Calu3 (cell line): Measurements from ENCODE around the gene DNHD1. TPM values are rescaled to one million over a fixed set of nuclear protein-coding genes. Genes with fewer than 3 reads are reported as not detected.

Experiments
- BruUV-seq: library from RNA; stranded (reverse); fragments of 400-500 nt; replicated peaks from 2 replicates; lab custom pipeline; 2021; lab: Mats Ljungman, UMichigan
- CTCF ChIA-PET: fragments of 300-600 bp; sonication (Branson Sonifier 250); formaldehyde crosslinking; loops from one replicate; lab custom pipeline; 2022; ENCODE audit warnings: antibody characterized with exemption; lab: Charles Lee
- DNase-seq: peaks from one replicate; pipeline ENCODE4 v3.0.0; 2022
- H3K27ac Mint-ChIP-seq: one replicate; pipeline ENCODE4 v1.8.0; 2022; ENCODE audit warnings: mixed read lengths; ENCODE audit not compliant: unreplicated experiment
- H3K27me3 Mint-ChIP-seq: one replicate; pipeline ENCODE4 v1.8.0; 2022; ENCODE audit warnings: mixed read lengths; ENCODE audit not compliant: unreplicated experiment
- H3K36me3 Mint-ChIP-seq: one replicate; pipeline ENCODE4 v1.8.0; 2022; ENCODE audit warnings: mild to moderate bottlenecking, moderate library complexity, mixed read lengths; ENCODE audit not compliant: insufficient read depth, unreplicated experiment
- H3K4me1 Mint-ChIP-seq: one replicate; pipeline ENCODE4 v1.8.0; 2022; ENCODE audit warnings: mild to moderate bottlenecking, low read depth, mixed read lengths; ENCODE audit not compliant: unreplicated experiment
- H3K4me3 Mint-ChIP-seq: one replicate; pipeline ENCODE4 v1.8.0; 2022; ENCODE audit warnings: mild to moderate bottlenecking, low read depth, moderate library complexity, mixed read lengths; ENCODE audit not compliant: unreplicated experiment
- H3K9me3 Mint-ChIP-seq: one replicate; pipeline ENCODE4 v1.8.0; 2022; ENCODE audit warnings: low read depth, mixed read lengths; ENCODE audit not compliant: unreplicated experiment
- intact Hi-C: fragments of 100-400 bp; cut with micrococcal nuclease; formaldehyde crosslinking; loops from one replicate; pipeline ENCODE4 v1.10.0; 2022; ENCODE audit not compliant: unreplicated experiment
- total RNA-seq: library from RNA; stranded (reverse); gene quantifications from 2 replicates; pipeline ENCODE4 v1.2.3, GENCODE V29; 2022
- TF ChIP-seq, protein P1 (sequence below): fragments of 200-600 bp; IDR thresholded peaks from one replicate; pipeline ENCODE4 v1.8.0; 2022; ENCODE audit warnings: antibody characterized with exemption; ENCODE audit not compliant: unreplicated experiment

The DNHD1 gene
- total RNA-seq, 1 experiment from 2014 or later = 41.2 TPM

DNA sequence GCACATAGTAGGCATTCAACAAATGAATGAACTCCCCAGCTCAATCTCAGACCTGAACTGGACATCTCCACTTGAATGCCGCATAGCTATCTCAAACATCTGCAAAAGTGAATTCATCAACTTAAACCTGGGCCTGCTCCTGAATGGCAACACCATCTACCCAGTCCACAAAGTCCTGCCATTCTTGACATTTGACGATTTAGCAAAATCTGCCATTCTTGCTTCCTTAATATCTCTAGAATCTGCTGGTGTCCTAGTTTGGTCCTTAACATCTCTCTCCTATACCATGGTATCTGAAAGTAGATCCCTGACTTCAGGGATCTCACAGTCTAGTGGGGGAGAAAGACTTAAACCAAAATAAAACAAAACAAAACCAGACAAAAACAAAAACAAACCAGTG, 43.9 kb upstream of the DNHD1 start:
- intact Hi-C loops = no loop called here
- TF ChIP-seq, protein P1, sequence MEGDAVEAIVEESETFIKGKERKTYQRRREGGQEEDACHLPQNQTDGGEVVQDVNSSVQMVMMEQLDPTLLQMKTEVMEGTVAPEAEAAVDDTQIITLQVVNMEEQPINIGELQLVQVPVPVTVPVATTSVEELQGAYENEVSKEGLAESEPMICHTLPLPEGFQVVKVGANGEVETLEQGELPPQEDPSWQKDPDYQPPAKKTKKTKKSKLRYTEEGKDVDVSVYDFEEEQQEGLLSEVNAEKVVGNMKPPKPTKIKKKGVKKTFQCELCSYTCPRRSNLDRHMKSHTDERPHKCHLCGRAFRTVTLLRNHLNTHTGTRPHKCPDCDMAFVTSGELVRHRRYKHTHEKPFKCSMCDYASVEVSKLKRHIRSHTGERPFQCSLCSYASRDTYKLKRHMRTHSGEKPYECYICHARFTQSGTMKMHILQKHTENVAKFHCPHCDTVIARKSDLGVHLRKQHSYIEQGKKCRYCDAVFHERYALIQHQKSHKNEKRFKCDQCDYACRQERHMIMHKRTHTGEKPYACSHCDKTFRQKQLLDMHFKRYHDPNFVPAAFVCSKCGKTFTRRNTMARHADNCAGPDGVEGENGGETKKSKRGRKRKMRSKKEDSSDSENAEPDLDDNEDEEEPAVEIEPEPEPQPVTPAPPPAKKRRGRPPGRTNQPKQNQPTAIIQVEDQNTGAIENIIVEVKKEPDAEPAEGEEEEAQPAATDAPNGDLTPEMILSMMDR = no peak
- CTCF ChIA-PET = interaction anchor here (0.7 kb wide), 1 partner anchor 16 kb away, joined by 3 read pairs; no protein-coding TSS in a partner anchor

DNA sequence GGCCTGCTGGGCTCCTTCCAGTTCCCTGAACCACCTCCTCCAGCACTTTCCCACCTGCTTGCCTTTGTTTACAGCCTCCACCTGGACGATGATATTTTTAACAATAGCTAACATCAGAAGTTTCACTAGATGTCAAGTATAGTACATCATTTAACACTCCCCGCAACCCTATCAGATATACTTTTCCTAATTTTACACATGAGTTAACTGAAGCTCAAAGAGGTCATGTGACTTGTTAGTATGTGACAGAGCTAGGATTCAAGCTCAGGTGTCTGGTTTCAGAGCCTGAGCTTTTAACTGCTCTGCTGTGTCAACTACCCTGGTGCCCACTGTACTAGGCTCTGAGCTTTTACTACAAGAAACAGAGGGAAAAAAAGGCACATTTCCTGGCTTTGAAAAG, 42.0 kb upstream of the DNHD1 start:
- BruUV-seq = no TSS peak
- intact Hi-C loops = no loop called here
- Mint-ChIP-seq H3K36me3 (no peaks in the 10 kb centered on the region), H3K27ac (no peak overlapping the region), H3K9me3 (no peaks in the 10 kb centered on the region), H3K27me3 (no peaks in the 10 kb centered on the region), H3K4me3 (no peak overlapping the region), H3K4me1 (no peaks in the 10 kb centered on the region)
- CTCF ChIA-PET = no interaction called here
- no peak for DNase-seq
- TF ChIP-seq, protein P1 = no peak

More for the DNA sequence above, 43.9 kb upstream of the DNHD1 start:
- Mint-ChIP-seq H3K9me3 (no peaks in the 10 kb centered on the region), H3K36me3 (no peaks in the 10 kb centered on the region), H3K4me3 (no peak overlapping the region), H3K27me3 (no peaks in the 10 kb centered on the region), H3K27ac (no peak overlapping the region), H3K4me1 (no peaks in the 10 kb centered on the region)
- no TSS peak for BruUV-seq
- no peak for DNase-seq

DNA sequence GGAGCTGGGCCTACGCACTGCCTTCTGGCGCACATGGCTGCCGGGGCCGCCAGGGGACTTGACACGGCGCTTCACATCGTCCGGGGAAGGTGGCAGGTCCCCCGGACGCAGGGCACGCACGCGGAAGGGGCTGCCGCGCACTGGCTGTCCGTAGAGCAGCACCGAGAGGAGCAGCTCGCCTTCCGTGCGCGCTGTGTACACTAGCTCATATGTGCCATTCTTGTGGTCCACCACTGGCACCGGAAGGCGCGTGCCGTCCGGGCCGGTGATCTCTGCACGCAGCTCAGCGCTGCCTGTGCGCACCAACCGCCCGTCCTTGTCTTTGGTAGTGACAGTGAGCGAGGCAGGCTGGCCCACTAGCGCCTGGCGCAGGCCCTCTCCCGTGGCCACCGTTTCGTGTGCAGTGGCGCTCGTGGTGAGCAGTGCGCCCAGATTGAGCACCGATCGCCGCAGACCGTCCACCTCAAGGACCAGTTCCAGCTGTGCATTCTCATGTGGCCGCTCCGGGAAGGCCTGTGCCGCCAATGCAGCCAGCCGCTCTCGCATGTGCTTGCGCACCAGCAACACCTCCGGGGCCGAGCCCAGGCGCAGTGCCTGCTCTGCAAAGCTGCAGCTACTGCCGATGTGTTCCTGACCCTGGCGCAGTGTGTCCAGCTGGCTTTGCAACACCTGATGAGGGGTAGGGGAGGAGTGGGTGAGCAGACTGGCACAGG, 40.6 kb upstream of the DNHD1 start:
- no peak overlapping the region for H3K4me3 Mint-ChIP-seq
- intact Hi-C loops = no loop called here
- H3K36me3 Mint-ChIP-seq = no peaks in the 10 kb centered on the region
- H3K4me1 Mint-ChIP-seq = no peaks in the 10 kb centered on the region
- TF ChIP-seq, protein P1 = no peak
- H3K9me3 Mint-ChIP-seq = no peaks in the 10 kb centered on the region
- H3K27me3 Mint-ChIP-seq = no peaks in the 10 kb centered on the region
- no TSS peak for BruUV-seq
- CTCF ChIA-PET = no interaction called here
- no peak overlapping the region for H3K27ac Mint-ChIP-seq
- no peak for DNase-seq

DNA sequence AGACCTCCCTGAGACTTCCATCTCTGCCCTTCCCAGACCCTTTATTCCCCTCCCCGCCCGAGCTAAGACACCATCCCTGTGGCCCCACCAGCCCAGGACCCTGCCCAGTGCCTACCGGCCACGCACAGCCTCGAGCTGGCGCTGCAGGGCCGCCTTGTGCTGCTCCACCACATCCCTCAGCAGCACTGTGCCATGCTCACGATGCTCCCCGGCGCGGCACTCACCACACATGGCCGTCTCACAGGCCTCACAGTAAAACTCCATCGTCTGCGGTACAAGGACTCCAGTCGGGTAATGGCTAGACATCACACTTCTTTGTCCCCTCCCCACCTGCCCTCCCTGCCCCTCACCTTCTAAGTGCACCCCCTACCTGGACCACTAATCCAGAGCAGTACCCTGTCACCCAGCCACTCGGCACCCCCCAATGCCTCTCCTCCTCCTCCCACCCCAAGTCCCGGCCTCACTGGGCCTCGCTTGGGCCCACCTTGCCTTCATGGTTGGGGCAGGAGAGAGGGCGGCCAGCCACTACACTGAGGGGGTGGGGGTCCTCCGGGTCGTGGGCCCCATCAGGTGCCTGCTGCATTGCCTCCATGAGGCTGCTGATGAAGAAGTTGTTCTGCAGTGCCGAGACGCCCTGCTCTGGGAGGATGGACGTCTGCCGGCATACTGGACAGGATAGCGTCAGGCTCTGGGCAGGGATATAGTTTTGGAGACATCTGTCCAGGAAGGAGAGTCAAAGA, 39.3 kb upstream of the DNHD1 start:
- no peaks in the 10 kb centered on the region for H3K36me3 Mint-ChIP-seq
- DNase-seq = no peak
- BruUV-seq = no TSS peak
- H3K9me3 Mint-ChIP-seq = no peaks in the 10 kb centered on the region
- no peak overlapping the region for H3K4me3 Mint-ChIP-seq
- no peaks in the 10 kb centered on the region for H3K4me1 Mint-ChIP-seq
- no peak overlapping the region for H3K27ac Mint-ChIP-seq
- intact Hi-C loops = no loop called here
- CTCF ChIA-PET = no interaction called here
- H3K27me3 Mint-ChIP-seq = no peaks in the 10 kb centered on the region
- TF ChIP-seq, protein P1 = no peak
